ENCODE measurements around the gene CDV3.

The CDV3 gene

GRCh38 chr3:133608388-133608787 is 34.9 kb downstream of the CDV3 start:
- no peak for DNase-seq

DNA sequence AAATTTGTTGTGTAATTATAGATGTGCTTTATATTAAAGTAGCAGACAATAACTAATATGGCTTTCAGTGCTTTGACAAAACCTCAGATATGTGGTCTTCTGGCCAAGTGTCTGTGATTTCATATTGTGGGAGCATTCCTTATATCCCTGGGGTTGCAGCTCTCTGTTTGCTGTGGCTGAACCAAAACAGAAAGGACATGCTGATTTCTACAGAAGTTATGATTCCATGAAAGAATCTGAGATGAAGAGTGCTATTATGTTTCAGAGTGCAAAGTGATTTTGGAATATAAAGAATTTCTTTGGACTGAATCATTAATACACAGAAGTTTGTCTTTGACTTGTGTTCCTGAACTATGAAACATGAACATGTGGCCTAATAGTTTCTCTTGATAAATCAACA is 36.5 kb downstream of the CDV3 start:
- DNase-seq = no peak

GRCh38 chr3:133611534-133611933 is 38.0 kb downstream of the CDV3 start:
- DNase-seq = no peak

- no peak for DNase-seq
Observed at GRCh38 chr3:133620066-133620784, 46.7 kb downstream of the CDV3 start.

- DNase-seq = no peak
Observed at GRCh38 chr3:133627789-133628188, 54.3 kb downstream of the CDV3 start.

DNA sequence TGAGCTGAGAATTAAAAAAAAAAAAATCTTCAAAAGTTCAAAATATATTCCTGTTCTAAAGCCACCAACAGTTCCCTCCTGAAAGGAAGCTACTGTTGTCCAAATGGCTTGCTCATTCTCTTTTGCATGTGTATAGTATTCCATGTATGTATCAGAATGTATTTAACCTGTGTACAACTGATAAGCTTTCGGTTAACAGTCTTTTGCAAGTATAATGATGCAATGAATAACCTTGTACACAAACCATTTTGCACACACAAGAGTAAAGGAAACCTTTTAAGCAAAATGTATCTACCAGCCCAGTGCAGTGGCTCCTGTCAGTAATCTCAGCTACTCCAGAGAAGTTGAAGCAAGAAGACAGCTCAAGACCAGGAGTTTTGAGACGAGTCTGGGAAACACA is 55.7 kb downstream of the CDV3 start:
- no peak for DNase-seq

DNA sequence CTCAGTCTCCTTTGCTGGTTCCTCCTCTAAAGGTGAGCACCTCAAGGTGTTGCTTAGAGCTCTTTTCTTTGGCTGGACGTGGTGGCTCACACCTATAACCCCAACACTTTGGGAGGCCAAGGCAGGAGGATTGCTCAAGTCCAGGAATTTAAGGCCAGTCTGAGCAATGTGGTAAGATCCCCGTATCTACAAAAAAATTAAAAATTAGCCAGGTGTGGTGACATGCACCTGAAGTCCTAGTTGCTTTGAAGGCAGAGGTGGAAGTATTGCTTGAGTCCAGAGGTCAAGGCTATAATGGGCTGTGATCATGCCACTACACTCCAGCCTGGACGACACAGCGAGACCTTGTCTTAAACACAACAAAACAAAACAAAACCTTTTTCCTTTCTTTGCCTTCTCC is 60.0 kb downstream of the CDV3 start:
- DNase-seq = no peak
